ENCODE measurements around the gene PLXDC2.

DNA sequence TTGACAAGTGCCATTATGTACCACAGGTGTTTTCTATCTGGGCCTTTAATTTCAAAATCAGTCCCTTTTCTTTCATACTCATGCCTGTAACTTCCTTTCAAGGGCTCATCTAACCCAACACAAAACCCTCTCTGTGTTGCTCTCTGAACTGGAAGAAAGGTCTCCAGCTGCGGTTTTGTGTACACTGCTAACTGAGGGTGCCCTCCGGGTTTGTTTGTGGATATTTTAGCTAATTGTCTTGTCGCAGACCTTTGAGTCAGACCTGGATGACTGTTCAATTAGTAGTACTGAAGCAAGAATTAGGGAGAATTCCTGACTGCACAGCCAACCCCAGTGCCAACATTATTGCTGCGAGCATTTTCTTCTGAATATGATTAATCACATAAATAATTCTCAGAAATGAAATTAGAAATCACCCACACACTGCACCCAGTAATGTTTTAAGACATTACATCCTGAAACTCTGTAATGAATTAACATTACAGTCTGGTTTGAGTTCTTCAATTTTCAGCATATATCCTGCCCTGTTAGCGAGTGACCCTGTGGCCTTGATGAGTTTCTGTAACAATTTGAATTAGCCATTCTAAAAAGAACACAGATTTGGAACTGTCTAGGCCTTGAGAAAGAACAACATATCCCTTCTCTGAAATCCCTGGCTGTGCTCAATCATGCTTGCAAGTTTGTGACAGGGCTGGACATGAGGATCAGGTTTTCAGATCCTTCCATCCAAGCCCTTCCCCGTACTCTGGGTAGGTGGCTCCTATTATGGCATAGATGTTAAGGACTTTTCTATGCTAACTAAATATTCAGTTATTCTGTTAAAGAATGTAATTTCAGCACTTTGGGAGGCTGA lies 460.1 kb downstream of the PLXDC2 start:
- TF ChIP-seq, protein P1, sequence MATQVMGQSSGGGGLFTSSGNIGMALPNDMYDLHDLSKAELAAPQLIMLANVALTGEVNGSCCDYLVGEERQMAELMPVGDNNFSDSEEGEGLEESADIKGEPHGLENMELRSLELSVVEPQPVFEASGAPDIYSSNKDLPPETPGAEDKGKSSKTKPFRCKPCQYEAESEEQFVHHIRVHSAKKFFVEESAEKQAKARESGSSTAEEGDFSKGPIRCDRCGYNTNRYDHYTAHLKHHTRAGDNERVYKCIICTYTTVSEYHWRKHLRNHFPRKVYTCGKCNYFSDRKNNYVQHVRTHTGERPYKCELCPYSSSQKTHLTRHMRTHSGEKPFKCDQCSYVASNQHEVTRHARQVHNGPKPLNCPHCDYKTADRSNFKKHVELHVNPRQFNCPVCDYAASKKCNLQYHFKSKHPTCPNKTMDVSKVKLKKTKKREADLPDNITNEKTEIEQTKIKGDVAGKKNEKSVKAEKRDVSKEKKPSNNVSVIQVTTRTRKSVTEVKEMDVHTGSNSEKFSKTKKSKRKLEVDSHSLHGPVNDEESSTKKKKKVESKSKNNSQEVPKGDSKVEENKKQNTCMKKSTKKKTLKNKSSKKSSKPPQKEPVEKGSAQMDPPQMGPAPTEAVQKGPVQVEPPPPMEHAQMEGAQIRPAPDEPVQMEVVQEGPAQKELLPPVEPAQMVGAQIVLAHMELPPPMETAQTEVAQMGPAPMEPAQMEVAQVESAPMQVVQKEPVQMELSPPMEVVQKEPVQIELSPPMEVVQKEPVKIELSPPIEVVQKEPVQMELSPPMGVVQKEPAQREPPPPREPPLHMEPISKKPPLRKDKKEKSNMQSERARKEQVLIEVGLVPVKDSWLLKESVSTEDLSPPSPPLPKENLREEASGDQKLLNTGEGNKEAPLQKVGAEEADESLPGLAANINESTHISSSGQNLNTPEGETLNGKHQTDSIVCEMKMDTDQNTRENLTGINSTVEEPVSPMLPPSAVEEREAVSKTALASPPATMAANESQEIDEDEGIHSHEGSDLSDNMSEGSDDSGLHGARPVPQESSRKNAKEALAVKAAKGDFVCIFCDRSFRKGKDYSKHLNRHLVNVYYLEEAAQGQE (IDR thresholded peaks at IDR 0.05; ENCODE audit: low read depth, low read length) = no peak
- TF ChIP-seq, protein P2, sequence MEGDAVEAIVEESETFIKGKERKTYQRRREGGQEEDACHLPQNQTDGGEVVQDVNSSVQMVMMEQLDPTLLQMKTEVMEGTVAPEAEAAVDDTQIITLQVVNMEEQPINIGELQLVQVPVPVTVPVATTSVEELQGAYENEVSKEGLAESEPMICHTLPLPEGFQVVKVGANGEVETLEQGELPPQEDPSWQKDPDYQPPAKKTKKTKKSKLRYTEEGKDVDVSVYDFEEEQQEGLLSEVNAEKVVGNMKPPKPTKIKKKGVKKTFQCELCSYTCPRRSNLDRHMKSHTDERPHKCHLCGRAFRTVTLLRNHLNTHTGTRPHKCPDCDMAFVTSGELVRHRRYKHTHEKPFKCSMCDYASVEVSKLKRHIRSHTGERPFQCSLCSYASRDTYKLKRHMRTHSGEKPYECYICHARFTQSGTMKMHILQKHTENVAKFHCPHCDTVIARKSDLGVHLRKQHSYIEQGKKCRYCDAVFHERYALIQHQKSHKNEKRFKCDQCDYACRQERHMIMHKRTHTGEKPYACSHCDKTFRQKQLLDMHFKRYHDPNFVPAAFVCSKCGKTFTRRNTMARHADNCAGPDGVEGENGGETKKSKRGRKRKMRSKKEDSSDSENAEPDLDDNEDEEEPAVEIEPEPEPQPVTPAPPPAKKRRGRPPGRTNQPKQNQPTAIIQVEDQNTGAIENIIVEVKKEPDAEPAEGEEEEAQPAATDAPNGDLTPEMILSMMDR (IDR thresholded peaks at IDR 0.05 in 2 of 3, conservative IDR thresholded peaks at IDR 0.05 in 1 of 3; ENCODE audit: control insufficient read depth in 2 of 3, extremely low read depth in 1 of 3, insufficient read depth in 1 of 3, low read depth in 3 of 3, low read length in 3 of 3) = no peak
- no peak for TF ChIP-seq HCFC1 (IDR thresholded peaks at IDR 0.05; ENCODE audit: low read length)
- TF ChIP-seq, protein P3, sequence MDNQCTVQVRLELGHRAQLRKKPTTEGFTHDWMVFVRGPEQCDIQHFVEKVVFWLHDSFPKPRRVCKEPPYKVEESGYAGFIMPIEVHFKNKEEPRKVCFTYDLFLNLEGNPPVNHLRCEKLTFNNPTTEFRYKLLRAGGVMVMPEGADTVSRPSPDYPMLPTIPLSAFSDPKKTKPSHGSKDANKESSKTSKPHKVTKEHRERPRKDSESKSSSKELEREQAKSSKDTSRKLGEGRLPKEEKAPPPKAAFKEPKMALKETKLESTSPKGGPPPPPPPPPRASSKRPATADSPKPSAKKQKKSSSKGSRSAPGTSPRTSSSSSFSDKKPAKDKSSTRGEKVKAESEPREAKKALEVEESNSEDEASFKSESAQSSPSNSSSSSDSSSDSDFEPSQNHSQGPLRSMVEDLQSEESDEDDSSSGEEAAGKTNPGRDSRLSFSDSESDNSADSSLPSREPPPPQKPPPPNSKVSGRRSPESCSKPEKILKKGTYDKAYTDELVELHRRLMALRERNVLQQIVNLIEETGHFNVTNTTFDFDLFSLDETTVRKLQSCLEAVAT (IDR thresholded peaks at IDR 0.05) = no peak
- TF ChIP-seq, protein P4, sequence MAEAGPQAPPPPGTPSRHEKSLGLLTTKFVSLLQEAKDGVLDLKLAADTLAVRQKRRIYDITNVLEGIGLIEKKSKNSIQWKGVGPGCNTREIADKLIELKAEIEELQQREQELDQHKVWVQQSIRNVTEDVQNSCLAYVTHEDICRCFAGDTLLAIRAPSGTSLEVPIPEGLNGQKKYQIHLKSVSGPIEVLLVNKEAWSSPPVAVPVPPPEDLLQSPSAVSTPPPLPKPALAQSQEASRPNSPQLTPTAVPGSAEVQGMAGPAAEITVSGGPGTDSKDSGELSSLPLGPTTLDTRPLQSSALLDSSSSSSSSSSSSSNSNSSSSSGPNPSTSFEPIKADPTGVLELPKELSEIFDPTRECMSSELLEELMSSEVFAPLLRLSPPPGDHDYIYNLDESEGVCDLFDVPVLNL (IDR thresholded peaks at IDR 0.05; ENCODE audit: low read depth, low read length) = no peak
- TF ChIP-seq GABPA (IDR thresholded peaks at IDR 0.05; ENCODE audit: low read depth) = no peak
- TF ChIP-seq, protein P5, sequence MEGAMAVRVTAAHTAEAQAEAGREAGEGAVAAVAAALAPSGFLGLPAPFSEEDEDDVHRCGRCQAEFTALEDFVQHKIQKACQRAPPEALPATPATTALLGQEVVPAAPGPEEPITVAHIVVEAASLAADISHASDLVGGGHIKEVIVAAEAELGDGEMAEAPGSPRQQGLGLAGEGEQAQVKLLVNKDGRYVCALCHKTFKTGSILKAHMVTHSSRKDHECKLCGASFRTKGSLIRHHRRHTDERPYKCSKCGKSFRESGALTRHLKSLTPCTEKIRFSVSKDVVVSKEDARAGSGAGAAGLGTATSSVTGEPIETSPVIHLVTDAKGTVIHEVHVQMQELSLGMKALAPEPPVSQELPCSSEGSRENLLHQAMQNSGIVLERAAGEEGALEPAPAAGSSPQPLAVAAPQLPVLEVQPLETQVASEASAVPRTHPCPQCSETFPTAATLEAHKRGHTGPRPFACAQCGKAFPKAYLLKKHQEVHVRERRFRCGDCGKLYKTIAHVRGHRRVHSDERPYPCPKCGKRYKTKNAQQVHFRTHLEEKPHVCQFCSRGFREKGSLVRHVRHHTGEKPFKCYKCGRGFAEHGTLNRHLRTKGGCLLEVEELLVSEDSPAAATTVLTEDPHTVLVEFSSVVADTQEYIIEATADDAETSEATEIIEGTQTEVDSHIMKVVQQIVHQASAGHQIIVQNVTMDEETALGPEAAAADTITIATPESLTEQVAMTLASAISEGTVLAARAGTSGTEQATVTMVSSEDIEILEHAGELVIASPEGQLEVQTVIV (IDR thresholded peaks at IDR 0.05; ENCODE audit: borderline replicate concordance, partially characterized antibody) = no peak
- TF ChIP-seq, protein P6, sequence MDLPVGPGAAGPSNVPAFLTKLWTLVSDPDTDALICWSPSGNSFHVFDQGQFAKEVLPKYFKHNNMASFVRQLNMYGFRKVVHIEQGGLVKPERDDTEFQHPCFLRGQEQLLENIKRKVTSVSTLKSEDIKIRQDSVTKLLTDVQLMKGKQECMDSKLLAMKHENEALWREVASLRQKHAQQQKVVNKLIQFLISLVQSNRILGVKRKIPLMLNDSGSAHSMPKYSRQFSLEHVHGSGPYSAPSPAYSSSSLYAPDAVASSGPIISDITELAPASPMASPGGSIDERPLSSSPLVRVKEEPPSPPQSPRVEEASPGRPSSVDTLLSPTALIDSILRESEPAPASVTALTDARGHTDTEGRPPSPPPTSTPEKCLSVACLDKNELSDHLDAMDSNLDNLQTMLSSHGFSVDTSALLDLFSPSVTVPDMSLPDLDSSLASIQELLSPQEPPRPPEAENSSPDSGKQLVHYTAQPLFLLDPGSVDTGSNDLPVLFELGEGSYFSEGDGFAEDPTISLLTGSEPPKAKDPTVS (IDR thresholded peaks at IDR 0.05; ENCODE audit: low read depth, low read length) = no peak
- no peak for TF ChIP-seq EZH2 (IDR thresholded peaks at IDR 0.05; ENCODE audit: borderline replicate concordance, control insufficient read depth, low read depth, low read length)
